Kidney (tissue), 14 donors: ENCODE measurements around the gene ABHD14A. TPM values are rescaled to one million over a fixed set of nuclear protein-coding genes. Genes with fewer than 3 reads are reported as not detected.
A peak's percentile ranks its signal among the peaks of the same experiment; 100 is the strongest.

Source experiments
- DNase-seq, 5 donors: peaks; one replicate each; pipeline ENCODE4 v3.0.0-alpha.2; 2013 to 2020
- FAIRE-seq: peaks from 2 replicates; lab custom pipeline; 2012; peaks lifted over from hg19 to GRCh38; lab: Jason Lieb, UNC
- H3K27ac ChIP-seq, 2 donors: one replicate each; pipeline ENCODE4 v1.7.0; 2013; ENCODE audit warnings: low read depth in 2 of 2, low read length in 2 of 2, inconsistent platforms in 1 of 2
- H3K27me3 ChIP-seq: one replicate; pipeline ENCODE4 v1.7.1; 2013; ENCODE audit warnings: low read length, inconsistent platforms; ENCODE audit not compliant: control insufficient read depth, insufficient read depth
- H3K36me3 ChIP-seq, 3 donors: one replicate each; pipeline versions ENCODE4 v1.7.0 to v1.7.1; 2013; ENCODE audit warnings: low read length in 3 of 3, control low read depth in 1 of 3, inconsistent platforms in 1 of 3; ENCODE audit not compliant: insufficient read depth in 3 of 3, control insufficient read depth in 2 of 3
- H3K4me1 ChIP-seq, 3 donors: one replicate each; pipeline versions ENCODE4 v1.7.0 to v1.7.1; 2013; ENCODE audit warnings: low read length in 3 of 3, inconsistent platforms in 1 of 3, low read depth in 1 of 3; ENCODE audit not compliant: control insufficient read depth in 2 of 3, insufficient read depth in 2 of 3
- H3K4me3 ChIP-seq, 3 donors: one replicate each; pipeline versions ENCODE4 v1.7.0 to v1.8.1; 2013; ENCODE audit warnings: low read length in 3 of 3, control low read depth in 1 of 3, inconsistent platforms in 1 of 3
- H3K9ac ChIP-seq, 3 donors: one replicate each; pipeline versions ENCODE4 v1.7.0 to v1.7.1; 2013; ENCODE audit warnings: low read length in 3 of 3, control low read depth in 1 of 3, inconsistent platforms in 1 of 3
- H3K9me3 ChIP-seq, 3 donors: one replicate each; pipeline versions ENCODE4 v1.7.0 to v1.7.1; 2013; ENCODE audit warnings: low read length in 3 of 3, control low read depth in 1 of 3, inconsistent platforms in 1 of 3; ENCODE audit not compliant: control insufficient read depth in 2 of 3, insufficient read depth in 1 of 3
- CTCF ChIP-seq: IDR thresholded peaks from 3 replicates; pipeline ENCODE4 v1.5.1; 2012; ENCODE audit warnings: mild to moderate bottlenecking, moderate library complexity, borderline replicate concordance; ENCODE audit not compliant: insufficient read depth; ENCODE audit errors: extremely low read depth
- intact Hi-C: fragments of 100-400 bp; cut with DNase I; formaldehyde crosslinking; loops from one replicate; pipeline ENCODE4 v1.11.1; 2022
- polyA plus RNA-seq: library from polyadenylated mRNA; stranded (reverse); fragments of 350-450 nt; fragmentation: Illumina TruSeq; extraction: RNeasy Lipid Tissue Mini Kit (QIAGEN cat#74804); gene quantifications from one replicate; pipeline ENCODE4 v1.2.3, GENCODE V29; 2014; ENCODE audit warnings: low read depth, low replicate concordance; ENCODE audit not compliant: insufficient read depth
- total RNA-seq: library from RNA; stranded (reverse); fragmentation: NEBNext Ultra II Directional; extraction: Animal tissue kit (Norgen Biotek cat#: 25700); gene quantifications from one replicate; pipeline ENCODE4 v1.2.1, GENCODE V29; 2021
- donor health status: control.
- donor health status: control.
- donor health status: control.
- donor health status: control.
- donor health status: control.
- donor health status: DM: yes; HTN: yes; CAD: no.
- donor health status: Normal renal cell carcinoma (clear cell type).

ABHD14A gene
- total and polyA plus RNA-seq, 2 donors from 2014 or later = 20.7 to 50.5 TPM

- no peaks in the 10 kb centered on the region for H3K9me3 ChIP-seq
- no peak for TF ChIP-seq CTCF
- intact Hi-C loops = no loop called here
- peak overlapping the region in 1 of 2 donors; percentile 10 for H3K27ac ChIP-seq
- H3K4me3 ChIP-seq = peak overlapping the region in 2 of 3 donors; percentile 57 to 82
- FAIRE-seq (no peak), DNase-seq (no peak)
- H3K27me3 ChIP-seq = no peaks in the 10 kb centered on the region
- H3K36me3 ChIP-seq = peaks cover 0 to 7% (median 3%) of the 10 kb centered on the region in 3 donors
- H3K4me1 ChIP-seq = peaks cover 2 to 30% (median 4%) of the 10 kb centered on the region in 3 donors
- H3K9ac ChIP-seq = peak overlapping the region in 2 of 3 donors; percentile 17 to 74
Measured at GRCh38 chr3:51985063-51985462, 10.2 kb downstream of the ABHD14A start.

- FAIRE-seq (no peak), DNase-seq (no peak)
- H3K4me3 ChIP-seq = peak overlapping the region in 1 of 3 donors; percentile 82
- H3K9me3 ChIP-seq = no peaks in the 10 kb centered on the region
- H3K36me3 ChIP-seq = peaks cover 0 to 3% (median 0%) of the 10 kb centered on the region in 3 donors
- intact Hi-C loops = no loop called here
- H3K27me3 ChIP-seq = no peaks in the 10 kb centered on the region
- H3K27ac ChIP-seq = no peak overlapping the region
- no peak overlapping the region for H3K9ac ChIP-seq
- H3K4me1 ChIP-seq = peaks cover 0 to 24% (median 2%) of the 10 kb centered on the region in 3 donors
- TF ChIP-seq CTCF = no peak
Measured at GRCh38 chr3:51986010-51986947, 11.4 kb downstream of the ABHD14A start.

- H3K36me3 ChIP-seq = peaks cover 0 to 6% (median 1%) of the 10 kb centered on the region in 3 donors
- no peak for DNase-seq
- peaks cover 0 to 18% (median 2%) of the 10 kb centered on the region in 3 donors for H3K4me1 ChIP-seq
- no peak for TF ChIP-seq CTCF
- intact Hi-C loops = no loop called here
- H3K4me3 ChIP-seq = no peak overlapping the region
- H3K9ac ChIP-seq = no peak overlapping the region
- H3K27me3 ChIP-seq = no peaks in the 10 kb centered on the region
- H3K27ac ChIP-seq = no peak overlapping the region
- FAIRE-seq = no peak
- H3K9me3 ChIP-seq = no peaks in the 10 kb centered on the region
Measured at GRCh38 chr3:51987568-51987967, 12.7 kb downstream of the ABHD14A start.
